ENCODE data around the gene FRMD4A.

- TF ChIP-seq GATA2 (CRISPR knock-in tag; IDR thresholded peaks at IDR 0.05) (no peak), CTCF (IDR thresholded peaks at IDR 0.05) (no peak), SIN3A (IDR thresholded peaks at IDR 0.05; ENCODE audit: borderline replicate concordance, low read depth, low read length) (no peak), POLR2AphosphoS5 (IDR thresholded peaks at IDR 0.05; ENCODE audit: low read depth, low read length) (no peak)
Measured at GRCh38 chr10:13745271-13745670, 585.5 kb downstream of the FRMD4A start.
